Measurements from ENCODE around the gene NAXD.

DNA sequence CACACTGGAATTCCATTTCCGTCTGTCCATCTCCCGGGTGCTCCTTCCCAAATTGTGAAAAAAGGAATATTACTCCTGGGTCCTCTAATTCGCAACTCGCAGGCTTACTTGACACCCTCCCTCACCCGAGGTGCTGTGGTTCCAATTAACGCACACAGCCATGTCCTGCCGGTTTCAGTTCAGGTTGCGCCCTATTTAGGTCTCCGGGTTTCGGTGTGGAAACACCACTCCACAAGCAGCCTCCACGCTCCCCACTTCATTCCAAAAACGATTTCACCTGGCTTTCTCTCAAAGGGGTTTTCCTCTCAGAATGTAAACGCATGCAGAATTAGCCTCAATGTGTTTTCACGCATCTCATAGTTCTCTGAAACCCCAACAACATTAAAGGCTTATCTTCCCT lies 37.9 kb downstream of the NAXD start:
- TF ChIP-seq CTCF (IDR thresholded peaks at IDR 0.05) (no peak), POLR2AphosphoS5 (IDR thresholded peaks at IDR 0.05; ENCODE audit: low read depth, low read length) (no peak), SIN3A (IDR thresholded peaks at IDR 0.05; ENCODE audit: borderline replicate concordance, insufficient read depth, low read depth, low read length) (no peak), TCF7L2 (IDR thresholded peaks at IDR 0.05; ENCODE audit: low read depth, low read length) (no peak)
- TF ChIP-seq, protein P1, sequence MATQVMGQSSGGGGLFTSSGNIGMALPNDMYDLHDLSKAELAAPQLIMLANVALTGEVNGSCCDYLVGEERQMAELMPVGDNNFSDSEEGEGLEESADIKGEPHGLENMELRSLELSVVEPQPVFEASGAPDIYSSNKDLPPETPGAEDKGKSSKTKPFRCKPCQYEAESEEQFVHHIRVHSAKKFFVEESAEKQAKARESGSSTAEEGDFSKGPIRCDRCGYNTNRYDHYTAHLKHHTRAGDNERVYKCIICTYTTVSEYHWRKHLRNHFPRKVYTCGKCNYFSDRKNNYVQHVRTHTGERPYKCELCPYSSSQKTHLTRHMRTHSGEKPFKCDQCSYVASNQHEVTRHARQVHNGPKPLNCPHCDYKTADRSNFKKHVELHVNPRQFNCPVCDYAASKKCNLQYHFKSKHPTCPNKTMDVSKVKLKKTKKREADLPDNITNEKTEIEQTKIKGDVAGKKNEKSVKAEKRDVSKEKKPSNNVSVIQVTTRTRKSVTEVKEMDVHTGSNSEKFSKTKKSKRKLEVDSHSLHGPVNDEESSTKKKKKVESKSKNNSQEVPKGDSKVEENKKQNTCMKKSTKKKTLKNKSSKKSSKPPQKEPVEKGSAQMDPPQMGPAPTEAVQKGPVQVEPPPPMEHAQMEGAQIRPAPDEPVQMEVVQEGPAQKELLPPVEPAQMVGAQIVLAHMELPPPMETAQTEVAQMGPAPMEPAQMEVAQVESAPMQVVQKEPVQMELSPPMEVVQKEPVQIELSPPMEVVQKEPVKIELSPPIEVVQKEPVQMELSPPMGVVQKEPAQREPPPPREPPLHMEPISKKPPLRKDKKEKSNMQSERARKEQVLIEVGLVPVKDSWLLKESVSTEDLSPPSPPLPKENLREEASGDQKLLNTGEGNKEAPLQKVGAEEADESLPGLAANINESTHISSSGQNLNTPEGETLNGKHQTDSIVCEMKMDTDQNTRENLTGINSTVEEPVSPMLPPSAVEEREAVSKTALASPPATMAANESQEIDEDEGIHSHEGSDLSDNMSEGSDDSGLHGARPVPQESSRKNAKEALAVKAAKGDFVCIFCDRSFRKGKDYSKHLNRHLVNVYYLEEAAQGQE (IDR thresholded peaks at IDR 0.05; ENCODE audit: insufficient read depth in 1 of 2, low read depth in 2 of 2, low read length in 1 of 2), result no peak

Data from Panc1 (cell line).